Brain microvascular endothelial cell (primary cell): ENCODE data around the gene FAM193A.

Source experiments
- DNase-seq: peaks from one replicate; pipeline ENCODE4 v3.0.0-alpha.2; 2020
- H3K27ac ChIP-seq: fragments of 250-450 bp; sonication (Bioruptor Pico); 2 replicates; pipeline ENCODE4 v1.5.1; 2020; ENCODE audit warnings: mild to moderate bottlenecking, moderate library complexity
- H3K27me3 ChIP-seq: fragments of 250-450 bp; sonication (Bioruptor Pico); replicated peaks from 2 replicates; pipeline ENCODE4 v1.5.1; 2020; ENCODE audit warnings: mild to moderate bottlenecking
- H3K36me3 ChIP-seq: fragments of 250-450 bp; sonication (Bioruptor Pico); replicated peaks from 2 replicates; pipeline ENCODE4 v1.5.1; 2020; ENCODE audit warnings: mild to moderate bottlenecking
- H3K4me3 ChIP-seq: 2 replicates; pipeline ENCODE4 v1.5.1; 2011; ENCODE audit warnings: low read depth, mild to moderate bottlenecking, control low read depth, low read length, moderate library complexity
- in situ Hi-C: cut with HindIII; loops from 2 replicates; pipeline ENCODE4 v1.10.0; 2017; ENCODE audit warnings: low sequenced_read_pairs, low pct_ligation_motif_present
- TF ChIP-seq, protein P1 (sequence below): IDR thresholded peaks from 2 replicates; pipeline ENCODE4 v1.5.1; 2011; ENCODE audit warnings: low read depth, mild to moderate bottlenecking, moderate library complexity, low read length, control low read depth, inconsistent platforms; ENCODE audit errors: missing control alignments

The FAM193A gene

DNA sequence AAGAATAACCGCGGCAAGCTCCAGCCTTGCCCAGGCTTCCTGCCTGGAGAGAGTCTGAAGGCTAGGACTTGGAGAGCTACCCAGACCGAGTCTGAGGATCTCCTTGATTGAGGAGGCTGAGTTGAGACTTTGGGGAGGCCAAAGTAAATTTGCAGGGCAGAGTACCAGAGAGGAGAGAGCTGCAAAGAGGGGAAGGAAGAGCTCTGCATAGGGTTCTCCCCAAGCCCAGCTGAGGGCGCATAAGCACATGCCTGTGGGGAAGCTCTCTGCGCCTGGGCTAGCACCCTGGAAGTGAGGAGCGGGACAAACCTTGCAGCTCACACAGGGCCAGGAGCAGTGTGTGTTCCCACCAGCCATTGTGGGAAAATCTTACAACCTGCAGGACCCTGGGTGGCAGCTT is 56.1 kb downstream of the FAM193A start:
- Histone ChIP-seq H3K36me3 (peaks cover 3% of the 10 kb centered on the region), H3K4me3 (no peak overlapping the region), H3K27ac (no peak overlapping the region), H3K27me3 (no peaks in the 10 kb centered on the region)
- in situ Hi-C loops, result no loop called here
- no peak for DNase-seq
- TF ChIP-seq, protein P1, sequence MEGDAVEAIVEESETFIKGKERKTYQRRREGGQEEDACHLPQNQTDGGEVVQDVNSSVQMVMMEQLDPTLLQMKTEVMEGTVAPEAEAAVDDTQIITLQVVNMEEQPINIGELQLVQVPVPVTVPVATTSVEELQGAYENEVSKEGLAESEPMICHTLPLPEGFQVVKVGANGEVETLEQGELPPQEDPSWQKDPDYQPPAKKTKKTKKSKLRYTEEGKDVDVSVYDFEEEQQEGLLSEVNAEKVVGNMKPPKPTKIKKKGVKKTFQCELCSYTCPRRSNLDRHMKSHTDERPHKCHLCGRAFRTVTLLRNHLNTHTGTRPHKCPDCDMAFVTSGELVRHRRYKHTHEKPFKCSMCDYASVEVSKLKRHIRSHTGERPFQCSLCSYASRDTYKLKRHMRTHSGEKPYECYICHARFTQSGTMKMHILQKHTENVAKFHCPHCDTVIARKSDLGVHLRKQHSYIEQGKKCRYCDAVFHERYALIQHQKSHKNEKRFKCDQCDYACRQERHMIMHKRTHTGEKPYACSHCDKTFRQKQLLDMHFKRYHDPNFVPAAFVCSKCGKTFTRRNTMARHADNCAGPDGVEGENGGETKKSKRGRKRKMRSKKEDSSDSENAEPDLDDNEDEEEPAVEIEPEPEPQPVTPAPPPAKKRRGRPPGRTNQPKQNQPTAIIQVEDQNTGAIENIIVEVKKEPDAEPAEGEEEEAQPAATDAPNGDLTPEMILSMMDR, result no peak

DNA sequence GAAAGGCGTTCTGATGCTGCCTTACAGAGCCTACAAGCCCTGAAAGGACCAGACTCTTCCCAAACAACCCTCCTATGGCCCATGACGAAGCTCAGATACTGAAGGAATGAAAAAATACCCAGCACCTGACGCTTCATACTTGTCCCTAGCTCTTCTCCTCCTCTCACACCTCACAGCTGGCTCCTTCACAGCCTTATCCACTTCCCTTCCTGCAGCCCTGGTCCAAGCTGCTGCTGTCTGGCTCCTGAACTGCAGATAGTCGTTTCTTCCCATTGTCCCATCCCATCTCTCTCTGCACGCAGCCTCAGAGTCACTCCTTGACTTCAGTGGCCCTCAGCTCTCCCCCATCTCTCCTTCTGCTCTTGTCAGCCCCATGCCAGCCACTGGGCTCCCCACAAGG is 56.6 kb downstream of the FAM193A start:
- Histone ChIP-seq H3K27ac (no peak overlapping the region), H3K4me3 (no peak overlapping the region), H3K36me3 (peaks cover 5% of the 10 kb centered on the region), H3K27me3 (no peaks in the 10 kb centered on the region)
- DNase-seq, result no peak
- in situ Hi-C loops, result no loop called here
- TF ChIP-seq, protein P1, result no peak

DNA sequence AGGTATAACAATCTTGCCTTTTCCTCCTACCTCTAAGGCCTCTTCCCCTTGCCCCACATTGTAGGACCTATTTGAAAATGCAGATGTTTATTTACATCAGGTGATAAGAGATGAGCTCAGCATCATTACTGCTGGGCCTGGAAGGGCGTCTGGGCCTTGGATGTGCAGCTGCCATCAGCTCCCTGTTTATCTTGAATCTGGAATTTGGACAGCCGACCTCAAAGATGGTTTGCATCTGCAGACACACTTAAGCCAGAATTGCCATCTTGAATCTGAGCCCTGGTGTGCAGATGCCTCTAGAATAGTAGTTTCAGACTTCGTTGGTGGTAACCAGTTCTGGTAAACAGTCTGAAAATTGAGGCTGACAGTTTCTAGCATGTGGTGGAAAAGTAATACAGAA is 59.0 kb downstream of the FAM193A start:
- in situ Hi-C loops, result no loop called here
- TF ChIP-seq, protein P1, result no peak
- H3K4me3 ChIP-seq, result no peak overlapping the region
- no peak for DNase-seq
- peaks cover 5% of the 10 kb centered on the region for H3K36me3 ChIP-seq
- H3K27ac ChIP-seq, result no peak overlapping the region
- H3K27me3 ChIP-seq, result no peaks in the 10 kb centered on the region

DNA sequence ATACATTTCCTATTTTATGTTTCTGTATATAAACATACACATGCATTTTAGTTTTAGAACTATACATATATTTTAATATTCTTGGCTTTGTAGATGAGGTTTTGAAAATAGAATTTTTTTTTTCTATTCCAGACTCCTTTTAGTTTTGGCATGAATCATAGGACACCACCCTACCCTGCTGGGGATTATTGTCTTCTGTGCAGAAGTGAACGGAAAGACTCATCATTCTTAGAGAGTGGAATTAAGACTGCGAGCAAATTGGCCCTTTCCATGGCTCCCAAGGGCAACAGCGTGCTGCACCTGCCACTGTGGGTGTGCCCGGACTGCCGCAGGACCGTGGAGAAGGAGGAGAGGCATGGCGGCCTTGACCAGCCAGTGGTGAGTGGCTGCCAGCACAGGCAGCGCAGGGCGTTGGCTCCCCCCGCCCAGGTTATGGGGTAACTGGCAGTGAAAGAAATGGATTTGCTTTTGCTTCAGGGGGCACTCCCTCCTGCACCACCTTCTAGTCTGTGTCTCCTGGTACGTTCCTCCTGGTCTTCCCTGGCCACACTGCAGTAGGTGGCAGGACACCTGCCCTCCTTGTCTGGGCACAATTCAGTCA is 59.6 kb downstream of the FAM193A start:
- Histone ChIP-seq H3K27ac (no peak overlapping the region), H3K27me3 (no peaks in the 10 kb centered on the region), H3K4me3 (no peak overlapping the region), H3K36me3 (peaks cover 5% of the 10 kb centered on the region)
- DNase-seq, result no peak
- in situ Hi-C loops, result no loop called here
- TF ChIP-seq, protein P1, result no peak

DNA sequence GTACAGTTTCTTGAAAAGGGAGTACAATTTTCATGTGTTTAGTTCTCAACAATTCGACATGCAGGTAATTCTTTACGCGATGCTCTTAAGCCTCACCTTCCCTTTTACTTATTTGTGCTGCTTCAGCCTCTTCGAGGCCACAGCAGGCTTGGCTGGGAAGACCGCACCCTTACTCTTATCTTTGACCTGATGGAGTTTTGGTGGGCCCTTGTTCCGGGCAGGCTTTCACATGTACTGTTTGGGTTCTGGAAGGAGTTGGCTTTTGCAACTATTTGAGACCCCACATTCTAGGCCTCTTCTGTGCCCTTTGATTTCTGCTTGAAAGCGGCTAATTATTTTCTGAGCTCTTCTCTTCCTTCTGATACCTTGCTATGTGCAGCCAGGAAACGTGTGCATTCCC is 60.2 kb downstream of the FAM193A start:
- Histone ChIP-seq H3K36me3 (peaks cover 5% of the 10 kb centered on the region), H3K4me3 (no peak overlapping the region), H3K27ac (no peak overlapping the region), H3K27me3 (no peaks in the 10 kb centered on the region)
- TF ChIP-seq, protein P1, result no peak
- in situ Hi-C loops, result no loop called here
- no peak for DNase-seq
